H9 (cell line): ENCODE measurements around the gene FAM162A. TPM values are rescaled to one million over a fixed set of nuclear protein-coding genes. Genes with fewer than 3 reads are reported as not detected.
A peak's percentile ranks its signal among the peaks of the same experiment; 100 is the strongest.

Experiments used
- DNase-seq: peaks from one replicate; pipeline ENCODE4 v3.0.0-alpha.2; 2017
- H2AFZ ChIP-seq: one replicate; pipeline ENCODE4 v1.6.1; 2013; ENCODE audit warnings: mild to moderate bottlenecking, low read length, control low read depth, moderate library complexity
- H2AK5ac ChIP-seq: 2 replicates; pipeline ENCODE4 v1.6.1; 2013; ENCODE audit warnings: low read length, control low read depth, mixed read lengths; ENCODE audit not compliant: insufficient read length
- H2BK120ac ChIP-seq: one replicate; pipeline ENCODE4 v1.6.1; 2013; ENCODE audit warnings: low read depth, mild to moderate bottlenecking, low read length, control low read depth, inconsistent platforms; ENCODE audit not compliant: poor library complexity, severe bottlenecking
- H2BK12ac ChIP-seq: 2 replicates; pipeline ENCODE4 v1.6.1; 2013; ENCODE audit warnings: low read length, control low read depth, mixed read lengths, low read depth; ENCODE audit not compliant: insufficient read length
- H2BK15ac ChIP-seq: 2 replicates; pipeline ENCODE4 v1.6.1; 2013; ENCODE audit warnings: low read depth, low read length, control low read depth
- H2BK20ac ChIP-seq: one replicate; pipeline ENCODE4 v1.6.1; 2013; ENCODE audit warnings: low read depth, mild to moderate bottlenecking, low read length, control low read depth, inconsistent platforms; ENCODE audit not compliant: poor library complexity, severe bottlenecking
- H2BK5ac ChIP-seq: 2 replicates; pipeline ENCODE4 v1.6.1; 2013; ENCODE audit warnings: low read length, control low read depth, mixed read lengths; ENCODE audit not compliant: insufficient read length
- H3K14ac ChIP-seq: 2 replicates; pipeline ENCODE4 v1.6.1; 2013; ENCODE audit warnings: low read length, control low read depth; ENCODE audit not compliant: insufficient read depth
- H3K18ac ChIP-seq: 2 replicates; pipeline ENCODE4 v1.6.1; 2013; ENCODE audit warnings: low read depth, mild to moderate bottlenecking, mixed read lengths, low read length, control low read depth; ENCODE audit not compliant: insufficient read length
- H3K23ac ChIP-seq: 2 replicates; pipeline ENCODE4 v1.6.1; 2013; ENCODE audit warnings: low read length, control low read depth, mixed read lengths, low read depth; ENCODE audit not compliant: insufficient read length
- H3K23me2 ChIP-seq: 2 replicates; pipeline ENCODE4 v1.6.1; 2013; ENCODE audit warnings: low read depth, mild to moderate bottlenecking, mixed read lengths, low read length, control low read depth; ENCODE audit not compliant: insufficient read length, poor library complexity, severe bottlenecking
- H3K27ac ChIP-seq: 2 replicates; pipeline ENCODE4 v1.5.1; 2013; ENCODE audit warnings: low read length, control low read depth, mixed read lengths, low read depth; ENCODE audit not compliant: insufficient read length
- H3K27me3 ChIP-seq: 2 replicates; pipeline ENCODE4 v1.6.1; 2013; ENCODE audit warnings: low read length, control low read depth, inconsistent platforms; ENCODE audit not compliant: insufficient read depth
- H3K4ac ChIP-seq: 2 replicates; pipeline ENCODE4 v1.6.1; 2013; ENCODE audit warnings: low read depth, mild to moderate bottlenecking, control low read depth, inconsistent platforms, low read length, moderate library complexity
- H3K4me1 ChIP-seq: 2 replicates; pipeline ENCODE4 v1.6.1; 2013; ENCODE audit warnings: low read length, control low read depth, inconsistent platforms; ENCODE audit not compliant: insufficient read depth
- H3K4me2 ChIP-seq: 2 replicates; pipeline ENCODE4 v1.6.1; 2013; ENCODE audit warnings: low read length, control low read depth, mixed read lengths; ENCODE audit not compliant: insufficient read length, insufficient read depth
- H3K56ac ChIP-seq: 2 replicates; pipeline ENCODE4 v1.6.1; 2013; ENCODE audit warnings: low read depth, mild to moderate bottlenecking, mixed read lengths, low read length, control low read depth; ENCODE audit not compliant: insufficient read length
- H3K79me1 ChIP-seq: 2 replicates; pipeline ENCODE4 v1.6.1; 2013; ENCODE audit warnings: low read depth, mild to moderate bottlenecking, moderate library complexity, low read length, control low read depth, inconsistent platforms; ENCODE audit not compliant: insufficient read depth, poor library complexity, severe bottlenecking
- H3K79me2 ChIP-seq: 2 replicates; pipeline ENCODE4 v1.6.1; 2013; ENCODE audit warnings: low read length, control low read depth, inconsistent platforms; ENCODE audit not compliant: insufficient read depth
- H3K9ac ChIP-seq: 2 replicates; pipeline ENCODE4 v1.6.1; 2013; ENCODE audit warnings: low read length, control low read depth, mixed read lengths; ENCODE audit not compliant: insufficient read length; ENCODE audit errors: extremely low read depth
- H3K9me3 ChIP-seq: one replicate; pipeline ENCODE4 v1.6.1; 2013; ENCODE audit warnings: low read depth, low read length, inconsistent platforms; ENCODE audit not compliant: control insufficient read depth
- H3T11ph ChIP-seq: one replicate; pipeline ENCODE4 v1.6.1; 2013; ENCODE audit warnings: mild to moderate bottlenecking, low read length, control low read depth, inconsistent platforms
- H4K20me1 ChIP-seq: one replicate; pipeline ENCODE4 v1.6.1; 2013; ENCODE audit not compliant: control insufficient read depth, insufficient read length, insufficient read depth
- H4K5ac ChIP-seq: 2 replicates; pipeline ENCODE4 v1.6.1; 2013; ENCODE audit warnings: low read depth, mild to moderate bottlenecking, mixed read lengths, low read length, control low read depth; ENCODE audit not compliant: insufficient read length
- H4K8ac ChIP-seq: replicated peaks from 2 replicates; pipeline ENCODE4 v1.6.1; 2013; ENCODE audit warnings: low read length, control low read depth, mixed read lengths, low read depth; ENCODE audit not compliant: insufficient read length
- H4K91ac ChIP-seq: 2 replicates; pipeline ENCODE4 v1.6.1; 2013; ENCODE audit warnings: low read depth, mild to moderate bottlenecking, moderate library complexity, mixed read lengths, low read length, control low read depth; ENCODE audit not compliant: insufficient read length
- H3K27ac Mint-ChIP-seq, 3 experiments: 2 replicates in 2 of 3; 3 replicates in 1 of 3; pipeline ENCODE4 v1.8.0; 2020 to 2021; ENCODE audit warnings: mixed read lengths in 3 of 3, mild to moderate bottlenecking in 1 of 3, moderate library complexity in 1 of 3
- H3K27me3 Mint-ChIP-seq: 2 replicates; pipeline ENCODE4 v1.8.0; 2021; ENCODE audit warnings: low read depth, mild to moderate bottlenecking, moderate library complexity, mixed read lengths
- H3K36me3 Mint-ChIP-seq, 3 experiments: 2 replicates in 2 of 3; 3 replicates in 1 of 3; pipeline ENCODE4 v1.8.0; 2020 to 2021; ENCODE audit warnings: low read depth in 3 of 3, mixed read lengths in 3 of 3; ENCODE audit not compliant: insufficient read depth in 1 of 3
- H3K4me1 Mint-ChIP-seq, 2 experiments: 2 replicates each; pipeline ENCODE4 v1.8.0; 2020; ENCODE audit warnings: mixed read lengths in 2 of 2
- H3K4me3 Mint-ChIP-seq, 2 experiments: 2 replicates in 1 of 2; 3 replicates in 1 of 2; pipeline ENCODE4 v1.8.0; 2020 to 2021; ENCODE audit warnings: mild to moderate bottlenecking in 2 of 2, mixed read lengths in 2 of 2, moderate library complexity in 1 of 2
- H3K9me3 Mint-ChIP-seq, 2 experiments: 2 replicates in 1 of 2; 3 replicates in 1 of 2; pipeline ENCODE4 v1.8.0; 2020; ENCODE audit warnings: mild to moderate bottlenecking in 2 of 2, mixed read lengths in 2 of 2, moderate library complexity in 1 of 2
- CTCF ChIP-seq: fragments of 200-600 bp; sonication (generic); conservative IDR thresholded peaks from 3 replicates; pipeline ENCODE4 v1.8.0; 2021; ENCODE audit warnings: antibody characterized with exemption, mild to moderate bottlenecking
- WGBS: extraction: QIAGEN DNeasy Blood & Tissue Kit; methylation state at CpG from one replicate; pipeline ENCODE4 v1.1.7; 2013; ENCODE audit warnings: missing lambda C conversion rate, low lambda C conversion rate, mixed read lengths; ENCODE audit not compliant: insufficient read length; ENCODE audit errors: extremely low coverage; 5-methylcytosine and 5-hydroxymethylcytosine counted together
- total RNA-seq: library from RNA; stranded (reverse); gene quantifications from 2 replicates; pipeline ENCODE4 v1.2.1, GENCODE V29; 2021

The FAM162A gene
- total RNA-seq, 1 experiment from 2014 or later: 78.5 TPM

GRCh38 chr3:122357828-122358702 lies 25.9 kb upstream of the FAM162A start:
- H3K36me3 Mint-ChIP-seq: peaks cover 5 to 31% (median 25%) of the 10 kb centered on the region in 3 experiments; a peak in 6 of 7 replicates
- no peaks in the 10 kb centered on the region for H3K27me3 Mint-ChIP-seq
- H3K56ac ChIP-seq: no peak overlapping the region
- no peak overlapping the region for H4K8ac ChIP-seq
- H2BK12ac ChIP-seq: no peak overlapping the region
- H2BK20ac ChIP-seq: no peak overlapping the region
- DNase-seq: no peak
- WGBS: no CpG with 5 or more reads among the region's 2 CpGs
- H4K91ac ChIP-seq: no peak overlapping the region
- no peaks in the 10 kb centered on the region for H3K9me3 ChIP-seq
- H4K5ac ChIP-seq: no peak overlapping the region
- no peak overlapping the region for H3K27ac ChIP-seq
- H3K27ac Mint-ChIP-seq: 0 out of 7 replicates have a peak overlapping the region, but pooled peaks of 1 of the 3 experiments have one; percentile 22
- no peak overlapping the region for H3K14ac ChIP-seq
- no peak overlapping the region for H3T11ph ChIP-seq
- no peaks in the 10 kb centered on the region for H3K4me1 ChIP-seq
- no peaks in the 10 kb centered on the region for H3K27me3 ChIP-seq
- no peak overlapping the region for H3K4me2 ChIP-seq
- no peak overlapping the region for H3K23ac ChIP-seq
- no peak overlapping the region for H2BK15ac ChIP-seq
- H2AFZ ChIP-seq: no peak overlapping the region
- no peaks in the 10 kb centered on the region for H4K20me1 ChIP-seq
- H3K4me1 Mint-ChIP-seq: peaks cover 0 to 2% of the 10 kb centered on the region in 2 experiments; a peak in 1 of 4 replicates
- no peaks in the 10 kb centered on the region for H3K23me2 ChIP-seq
- TF ChIP-seq CTCF: no peak
- H3K79me2 ChIP-seq: no peaks in the 10 kb centered on the region
- no peak overlapping the region for H2BK120ac ChIP-seq
- no peak overlapping the region for H3K9ac ChIP-seq
- no peaks in the 10 kb centered on the region for H3K9me3 Mint-ChIP-seq
- H2BK5ac ChIP-seq: no peak overlapping the region
- H3K4me3 Mint-ChIP-seq: no peak overlapping the region
- no peak overlapping the region for H2AK5ac ChIP-seq
- H3K18ac ChIP-seq: no peak overlapping the region
- no peak overlapping the region for H3K4ac ChIP-seq
- no peaks in the 10 kb centered on the region for H3K79me1 ChIP-seq
